ENCODE data around the gene RELL1.

Gene RELL1

DNA sequence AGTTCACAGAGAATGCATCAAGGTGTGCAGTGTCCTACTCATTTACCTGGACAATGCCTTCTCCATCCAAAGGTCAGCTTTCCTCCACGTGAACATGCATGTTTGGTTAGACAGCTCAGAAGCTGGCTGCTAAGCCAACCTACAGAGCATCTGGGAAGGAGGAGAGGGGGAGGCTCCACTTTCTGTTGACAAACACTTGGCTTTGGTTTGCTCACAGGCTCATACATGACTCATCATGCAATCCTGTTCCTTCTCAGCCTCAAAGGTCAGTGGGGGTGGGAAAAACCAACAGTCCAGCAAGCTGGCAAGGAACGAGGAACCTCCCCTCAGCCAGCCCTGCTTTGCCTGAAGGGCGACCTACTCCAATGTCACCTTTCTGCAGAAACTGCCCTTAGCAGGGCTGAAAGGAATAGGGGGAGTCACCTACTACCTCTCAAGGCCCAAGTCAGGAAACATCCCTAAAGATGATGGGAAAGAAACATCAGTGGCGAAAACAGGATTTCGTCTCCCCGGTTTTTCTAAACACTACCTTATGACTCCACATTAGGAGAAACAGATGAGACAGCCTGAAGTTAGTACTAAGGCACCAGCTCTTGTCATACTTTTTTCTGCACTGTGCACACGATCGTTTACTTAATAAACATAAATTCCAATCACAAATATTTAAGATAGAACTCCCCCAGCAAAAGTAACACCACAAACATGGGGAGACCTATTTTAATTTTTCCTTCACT, 37.9 kb downstream of the RELL1 start:
- no peaks in the 10 kb centered on the region for H3K9me3 Mint-ChIP-seq
- H3K27me3 Mint-ChIP-seq, result no peaks in the 10 kb centered on the region
- H3K36me3 Mint-ChIP-seq, result peaks cover 45% of the 10 kb centered on the region
- H3K4me3 Mint-ChIP-seq, result no peak overlapping the region
- CTCF ChIA-PET, result no interaction called here
- no peak overlapping the region for H3K27ac Mint-ChIP-seq
- no peak for DNase-seq
- H3K4me1 Mint-ChIP-seq, result peaks cover 5% of the 10 kb centered on the region

GRCh38 chr4:37646247-37646646, 39.9 kb downstream of the RELL1 start:
- no peaks in the 10 kb centered on the region for H3K27me3 Mint-ChIP-seq
- H3K9me3 Mint-ChIP-seq, result no peaks in the 10 kb centered on the region
- H3K4me1 Mint-ChIP-seq, result no peaks in the 10 kb centered on the region
- H3K4me3 Mint-ChIP-seq, result no peak overlapping the region
- no peak for DNase-seq
- CTCF ChIA-PET, result no interaction called here
- peaks cover 45% of the 10 kb centered on the region for H3K36me3 Mint-ChIP-seq
- no peak overlapping the region for H3K27ac Mint-ChIP-seq

GRCh38 chr4:37645736-37646135, 40.4 kb downstream of the RELL1 start:
- Mint-ChIP-seq H3K4me1 (no peaks in the 10 kb centered on the region), H3K27ac (peak overlapping the region; percentile 47), H3K9me3 (no peaks in the 10 kb centered on the region), H3K27me3 (no peaks in the 10 kb centered on the region), H3K36me3 (peaks cover 48% of the 10 kb centered on the region), H3K4me3 (no peak overlapping the region)
- DNase-seq, result no peak
- CTCF ChIA-PET, result no interaction called here

DNA sequence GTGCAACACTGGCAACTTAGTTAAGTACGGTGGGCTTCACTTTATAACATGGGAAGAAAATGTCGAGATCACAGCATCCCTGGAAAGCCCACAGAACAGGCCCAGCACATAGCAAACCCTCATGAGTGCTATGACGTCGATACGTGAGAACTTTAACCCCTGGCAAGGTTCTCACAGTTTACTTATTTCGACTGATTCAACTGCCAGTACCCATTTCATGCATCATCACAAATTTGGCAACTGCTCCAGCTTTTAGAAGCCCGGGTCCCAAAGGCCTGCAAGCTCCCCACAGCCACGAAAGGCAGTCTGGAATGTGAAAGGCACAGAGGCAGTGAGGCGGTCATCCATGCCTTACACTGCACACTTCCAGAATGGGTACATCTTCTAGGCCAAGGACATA, 41.2 kb downstream of the RELL1 start:
- no peaks in the 10 kb centered on the region for H3K27me3 Mint-ChIP-seq
- no peak overlapping the region for H3K4me3 Mint-ChIP-seq
- H3K4me1 Mint-ChIP-seq, result no peaks in the 10 kb centered on the region
- peaks cover 42% of the 10 kb centered on the region for H3K36me3 Mint-ChIP-seq
- H3K9me3 Mint-ChIP-seq, result no peaks in the 10 kb centered on the region
- no peak for DNase-seq
- CTCF ChIA-PET, result interaction anchor here (0.7 kb wide), 1 partner anchor 42 kb away, joined by 3 read pairs; no protein-coding TSS in a partner anchor
- H3K27ac Mint-ChIP-seq, result no peak overlapping the region

GRCh38 chr4:37641886-37642849, 44.0 kb downstream of the RELL1 start:
- Mint-ChIP-seq H3K4me1 (no peaks in the 10 kb centered on the region), H3K27ac (no peak overlapping the region), H3K9me3 (no peaks in the 10 kb centered on the region), H3K27me3 (no peaks in the 10 kb centered on the region), H3K4me3 (no peak overlapping the region), H3K36me3 (peaks cover 39% of the 10 kb centered on the region)
- DNase-seq, result no peak
- CTCF ChIA-PET, result no interaction called here

GRCh38 chr4:37641352-37641751, 44.8 kb downstream of the RELL1 start:
- Mint-ChIP-seq H3K9me3 (no peaks in the 10 kb centered on the region), H3K4me1 (no peaks in the 10 kb centered on the region), H3K27me3 (no peaks in the 10 kb centered on the region), H3K27ac (no peak overlapping the region), H3K4me3 (no peak overlapping the region), H3K36me3 (peaks cover 40% of the 10 kb centered on the region)
- DNase-seq, result no peak
- CTCF ChIA-PET, result no interaction called here

GRCh38 chr4:37639551-37640285, 46.5 kb downstream of the RELL1 start:
- CTCF ChIA-PET, result no interaction called here
- Mint-ChIP-seq H3K36me3 (peaks cover 35% of the 10 kb centered on the region), H3K27ac (no peak overlapping the region), H3K4me3 (no peak overlapping the region), H3K27me3 (no peaks in the 10 kb centered on the region), H3K9me3 (no peaks in the 10 kb centered on the region), H3K4me1 (no peaks in the 10 kb centered on the region)
- DNase-seq, result no peak

DNA sequence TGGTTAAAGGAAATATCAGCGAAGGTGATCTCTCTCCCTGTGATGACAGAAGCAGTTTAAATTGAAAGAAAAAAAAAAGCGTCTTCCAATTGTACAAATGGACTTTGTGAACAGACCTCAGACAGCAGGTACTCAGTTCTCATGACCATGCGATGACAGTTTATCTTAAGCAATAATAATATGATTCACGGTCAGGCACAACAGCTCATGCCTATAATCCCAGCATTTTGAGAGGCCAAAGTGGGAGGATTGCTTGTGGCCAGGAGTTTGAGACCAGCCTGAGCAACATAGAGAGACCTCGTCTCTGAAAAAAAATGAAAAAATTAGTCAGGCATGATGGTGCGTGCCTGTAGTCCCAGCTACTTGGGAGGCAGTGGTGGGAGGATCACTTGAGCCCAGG, 51.0 kb downstream of the RELL1 start:
- no peaks in the 10 kb centered on the region for H3K27me3 Mint-ChIP-seq

GRCh38 chr4:37634180-37634579, 52.0 kb downstream of the RELL1 start:
- Mint-ChIP-seq H3K4me3 (no peak overlapping the region), H3K27ac (no peak overlapping the region), H3K4me1 (no peaks in the 10 kb centered on the region), H3K36me3 (peaks cover 50% of the 10 kb centered on the region), H3K27me3 (no peaks in the 10 kb centered on the region), H3K9me3 (no peaks in the 10 kb centered on the region)
- CTCF ChIA-PET, result no interaction called here
- DNase-seq, result no peak

More for the DNA sequence above, 51.0 kb downstream of the RELL1 start:
- no peak overlapping the region for H3K27ac Mint-ChIP-seq
- CTCF ChIA-PET, result no interaction called here
- peaks cover 45% of the 10 kb centered on the region for H3K36me3 Mint-ChIP-seq
- no peak for DNase-seq
- no peaks in the 10 kb centered on the region for H3K9me3 Mint-ChIP-seq
- no peaks in the 10 kb centered on the region for H3K4me1 Mint-ChIP-seq
- no peak overlapping the region for H3K4me3 Mint-ChIP-seq

- Mint-ChIP-seq H3K36me3 (peaks cover 58% of the 10 kb centered on the region), H3K9me3 (no peaks in the 10 kb centered on the region), H3K27ac (no peak overlapping the region), H3K4me3 (no peak overlapping the region), H3K27me3 (no peaks in the 10 kb centered on the region), H3K4me1 (no peaks in the 10 kb centered on the region)
- CTCF ChIA-PET, result no interaction called here
- DNase-seq, result no peak
Observed at GRCh38 chr4:37632836-37633235, 53.3 kb downstream of the RELL1 start.

- Mint-ChIP-seq H3K27ac (no peak overlapping the region), H3K36me3 (peaks cover 50% of the 10 kb centered on the region), H3K27me3 (no peaks in the 10 kb centered on the region), H3K9me3 (no peaks in the 10 kb centered on the region), H3K4me3 (no peak overlapping the region), H3K4me1 (no peaks in the 10 kb centered on the region)
- no peak for DNase-seq
- CTCF ChIA-PET, result no interaction called here
Observed at GRCh38 chr4:37631551-37631950, 54.6 kb downstream of the RELL1 start.

GRCh38 chr4:37629713-37630112, 56.5 kb downstream of the RELL1 start:
- Mint-ChIP-seq H3K27ac (no peak overlapping the region), H3K36me3 (peaks cover 54% of the 10 kb centered on the region), H3K4me1 (no peaks in the 10 kb centered on the region), H3K27me3 (no peaks in the 10 kb centered on the region), H3K4me3 (no peak overlapping the region), H3K9me3 (no peaks in the 10 kb centered on the region)
- CTCF ChIA-PET, result interaction anchor here (1.5 kb wide), 1 partner anchor 27 kb away, joined by 3 read pairs; no protein-coding TSS in a partner anchor
- DNase-seq, result no peak

DNA sequence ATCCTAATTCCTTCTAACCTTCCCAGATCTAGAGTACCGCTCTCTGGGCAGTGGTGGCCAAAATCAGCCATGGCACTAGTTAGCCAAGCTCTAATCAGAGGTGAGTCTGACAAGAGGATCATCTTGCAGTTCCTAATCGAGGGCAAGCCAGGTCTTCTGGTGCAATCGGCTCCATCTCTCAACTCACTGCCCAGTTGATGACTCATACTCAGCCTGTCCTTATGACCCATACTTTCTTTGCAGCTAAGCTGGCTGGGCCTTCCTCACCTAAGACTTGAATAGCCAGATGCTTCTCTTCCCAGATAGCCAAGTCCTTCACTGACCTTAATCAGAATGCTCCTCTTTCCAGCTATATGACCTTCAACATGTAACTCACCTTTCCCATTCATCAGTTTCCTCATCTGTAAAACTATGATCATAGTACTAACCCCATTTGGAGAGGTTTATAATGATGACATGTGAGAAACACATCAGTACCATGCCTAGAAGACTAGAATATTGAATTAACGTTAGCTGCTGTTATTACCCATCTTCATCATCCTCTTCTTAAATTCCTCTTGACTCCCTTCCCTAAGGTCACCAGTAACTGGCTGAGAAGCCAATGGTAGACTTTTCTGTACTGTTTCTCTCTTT, 57.1 kb downstream of the RELL1 start:
- DNase-seq, result no peak

GRCh38 chr4:37627263-37627662, 58.9 kb downstream of the RELL1 start:
- no peak for DNase-seq
- H3K9me3 Mint-ChIP-seq, result no peaks in the 10 kb centered on the region
- H3K27me3 Mint-ChIP-seq, result no peaks in the 10 kb centered on the region
- peaks cover 56% of the 10 kb centered on the region for H3K36me3 Mint-ChIP-seq
- CTCF ChIA-PET, result no interaction called here
- no peak overlapping the region for H3K4me3 Mint-ChIP-seq
- H3K27ac Mint-ChIP-seq, result no peak overlapping the region
- no peaks in the 10 kb centered on the region for H3K4me1 Mint-ChIP-seq

More for the DNA sequence above, 57.1 kb downstream of the RELL1 start:
- H3K4me3 Mint-ChIP-seq, result no peak overlapping the region
- CTCF ChIA-PET, result interaction anchor here (1.5 kb wide), 1 partner anchor 26 kb away, joined by 3 read pairs; no protein-coding TSS in a partner anchor
- H3K27ac Mint-ChIP-seq, result no peak overlapping the region
- H3K9me3 Mint-ChIP-seq, result no peaks in the 10 kb centered on the region
- H3K4me1 Mint-ChIP-seq, result no peaks in the 10 kb centered on the region
- H3K27me3 Mint-ChIP-seq, result no peaks in the 10 kb centered on the region
- H3K36me3 Mint-ChIP-seq, result peaks cover 49% of the 10 kb centered on the region
